D721Med (cell line): ENCODE data around the gene B3GAT3.

Experiments used
- DNase-seq: peaks from one replicate; pipeline ENCODE4 v3.0.0; 2011; ENCODE audit warnings: low spot score; ENCODE audit not compliant: insufficient read length
- FAIRE-seq: peaks from 2 replicates; lab custom pipeline; 2011; peaks lifted over from hg19 to GRCh38; lab: Jason Lieb, UNC
- TF ChIP-seq, protein P1 (sequence below): IDR thresholded peaks from 2 replicates; pipeline ENCODE4 v1.5.1; 2012; ENCODE audit warnings: mild to moderate bottlenecking, control low read depth; ENCODE audit not compliant: insufficient read depth; ENCODE audit errors: missing control alignments

B3GAT3 gene

DNA sequence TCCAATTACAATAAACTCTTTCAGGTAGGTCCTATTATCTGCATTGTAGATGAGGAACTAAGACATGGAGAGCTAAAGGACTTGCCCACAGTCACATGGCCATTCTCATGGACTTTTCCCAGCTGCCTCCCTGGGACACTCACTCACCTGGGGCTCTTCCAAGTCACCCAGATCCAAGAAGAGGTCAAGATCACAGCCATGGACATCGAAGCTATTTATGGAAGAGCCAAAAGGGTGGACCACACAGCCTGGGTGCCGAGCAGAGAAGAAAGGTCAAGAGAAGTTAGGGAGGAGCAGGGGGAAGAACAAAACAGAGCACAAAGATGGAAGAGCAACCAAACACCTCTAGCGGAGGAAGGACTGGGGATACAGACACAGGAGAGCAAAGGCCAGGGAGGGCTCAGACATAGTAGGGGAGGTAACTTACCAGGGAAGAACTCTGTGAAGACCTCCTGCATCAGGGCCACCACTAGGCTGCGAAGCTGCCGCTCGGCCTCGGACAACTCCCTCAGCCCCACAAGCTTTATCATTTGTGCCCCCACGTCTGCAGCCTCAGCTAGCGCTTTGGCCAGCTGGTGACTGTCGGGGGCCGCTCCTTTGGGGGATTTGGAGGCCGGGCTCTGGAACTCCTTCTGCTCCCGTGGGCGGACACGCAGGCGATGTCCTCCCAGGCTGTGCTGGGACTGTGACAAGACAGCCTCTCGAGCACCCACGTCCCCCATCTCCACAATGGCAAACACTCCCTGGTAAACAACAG, 40.6 kb downstream of the B3GAT3 start:
- DNase-seq, result no peak
- no peak for FAIRE-seq
- TF ChIP-seq, protein P1, sequence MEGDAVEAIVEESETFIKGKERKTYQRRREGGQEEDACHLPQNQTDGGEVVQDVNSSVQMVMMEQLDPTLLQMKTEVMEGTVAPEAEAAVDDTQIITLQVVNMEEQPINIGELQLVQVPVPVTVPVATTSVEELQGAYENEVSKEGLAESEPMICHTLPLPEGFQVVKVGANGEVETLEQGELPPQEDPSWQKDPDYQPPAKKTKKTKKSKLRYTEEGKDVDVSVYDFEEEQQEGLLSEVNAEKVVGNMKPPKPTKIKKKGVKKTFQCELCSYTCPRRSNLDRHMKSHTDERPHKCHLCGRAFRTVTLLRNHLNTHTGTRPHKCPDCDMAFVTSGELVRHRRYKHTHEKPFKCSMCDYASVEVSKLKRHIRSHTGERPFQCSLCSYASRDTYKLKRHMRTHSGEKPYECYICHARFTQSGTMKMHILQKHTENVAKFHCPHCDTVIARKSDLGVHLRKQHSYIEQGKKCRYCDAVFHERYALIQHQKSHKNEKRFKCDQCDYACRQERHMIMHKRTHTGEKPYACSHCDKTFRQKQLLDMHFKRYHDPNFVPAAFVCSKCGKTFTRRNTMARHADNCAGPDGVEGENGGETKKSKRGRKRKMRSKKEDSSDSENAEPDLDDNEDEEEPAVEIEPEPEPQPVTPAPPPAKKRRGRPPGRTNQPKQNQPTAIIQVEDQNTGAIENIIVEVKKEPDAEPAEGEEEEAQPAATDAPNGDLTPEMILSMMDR, result no peak

DNA sequence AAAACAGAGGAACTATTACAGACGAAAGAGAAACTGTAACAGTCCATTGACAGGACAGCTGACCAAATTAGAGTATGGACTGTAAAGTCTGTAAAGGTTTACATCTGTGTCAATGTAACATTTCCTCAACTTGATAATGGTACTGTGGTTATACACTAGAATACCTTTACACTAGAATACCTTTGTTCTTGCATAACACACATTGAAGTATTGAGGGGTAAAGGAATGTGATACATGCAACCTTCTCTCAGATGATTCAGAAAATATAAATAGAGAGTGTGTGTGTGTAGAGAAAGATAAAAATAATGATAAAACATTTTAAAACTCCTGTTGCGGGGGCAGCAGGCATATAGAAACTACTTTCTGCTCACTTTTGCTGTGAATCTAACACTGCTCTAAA, 42.5 kb downstream of the B3GAT3 start:
- FAIRE-seq (no peak), DNase-seq (no peak)
- TF ChIP-seq, protein P1, result no peak

DNA sequence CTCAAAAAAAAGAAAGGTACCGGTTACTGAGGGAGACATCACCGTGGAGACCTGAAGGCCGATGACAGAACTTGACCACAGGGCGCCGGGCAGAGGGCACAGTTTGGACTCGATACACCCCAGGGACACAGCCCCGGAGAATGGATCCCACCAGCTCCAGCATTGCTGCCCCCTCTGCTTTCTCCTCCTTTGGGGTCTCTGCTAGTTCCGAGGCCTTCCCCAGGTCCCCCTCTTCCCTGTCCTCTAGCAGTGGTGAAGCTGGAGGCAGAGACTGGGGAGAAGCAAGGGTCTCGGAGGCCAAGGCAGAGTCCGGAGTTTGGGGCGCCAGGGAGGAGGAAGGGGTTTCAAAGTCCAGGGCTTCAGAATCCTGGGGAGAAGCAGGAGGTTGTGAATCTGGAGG, 43.2 kb downstream of the B3GAT3 start:
- FAIRE-seq (no peak), DNase-seq (no peak)
- TF ChIP-seq, protein P1, result no peak

DNA sequence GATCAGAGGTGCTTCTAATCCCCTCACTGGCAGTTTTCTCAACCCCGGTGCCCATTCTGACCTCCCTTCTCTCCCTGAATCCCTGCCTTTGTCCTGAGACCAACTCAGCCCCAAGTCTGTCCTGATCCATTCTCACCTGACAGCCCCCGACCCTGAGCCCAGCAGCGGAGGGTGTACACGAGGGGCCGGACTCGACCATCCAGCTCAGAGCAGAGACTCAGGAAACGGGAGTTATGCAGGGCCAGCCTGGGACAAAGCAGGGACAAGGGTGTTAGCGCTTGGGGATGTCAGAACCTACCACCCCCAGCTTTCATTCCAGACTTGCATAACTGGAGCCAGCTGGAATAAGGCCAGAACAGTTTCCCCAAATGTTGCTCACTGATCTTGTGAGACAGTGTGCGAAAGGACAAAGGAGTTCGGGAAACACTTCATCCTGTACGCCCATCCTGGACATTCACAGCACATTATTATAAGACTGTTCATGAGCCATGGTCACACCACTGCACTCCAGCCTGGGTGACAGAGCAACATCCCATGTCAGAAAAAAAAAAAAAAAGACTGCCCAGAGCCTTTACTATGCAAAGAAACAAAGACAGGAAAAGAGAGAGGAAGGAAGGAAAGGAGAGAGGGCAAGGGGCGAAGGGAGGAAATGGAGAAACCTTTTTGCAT, 44.6 kb downstream of the B3GAT3 start:
- FAIRE-seq (no peak), DNase-seq (no peak)
- TF ChIP-seq, protein P1, result no peak

DNA sequence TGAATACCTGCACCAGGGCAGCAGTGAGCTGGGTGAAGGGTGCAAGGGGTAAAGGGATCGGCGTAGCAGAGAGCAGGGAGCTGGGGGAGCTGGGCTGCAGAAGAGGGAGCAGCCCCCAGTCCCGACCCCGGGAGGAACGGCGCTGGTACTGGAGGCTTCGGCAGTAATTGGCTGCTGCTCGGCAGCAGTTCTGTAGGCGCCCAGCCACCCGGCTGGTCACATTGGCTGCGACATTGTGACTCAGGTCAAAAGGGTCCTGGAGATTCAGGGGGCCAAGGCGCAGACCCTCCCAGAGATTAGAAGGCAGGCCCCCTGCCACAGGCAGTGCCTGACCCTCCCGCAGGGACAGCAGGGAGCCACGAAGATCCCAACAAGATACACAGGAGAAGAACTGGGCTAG, 45.9 kb downstream of the B3GAT3 start:
- DNase-seq (no peak), FAIRE-seq (no peak)
- TF ChIP-seq, protein P1, result no peak

DNA sequence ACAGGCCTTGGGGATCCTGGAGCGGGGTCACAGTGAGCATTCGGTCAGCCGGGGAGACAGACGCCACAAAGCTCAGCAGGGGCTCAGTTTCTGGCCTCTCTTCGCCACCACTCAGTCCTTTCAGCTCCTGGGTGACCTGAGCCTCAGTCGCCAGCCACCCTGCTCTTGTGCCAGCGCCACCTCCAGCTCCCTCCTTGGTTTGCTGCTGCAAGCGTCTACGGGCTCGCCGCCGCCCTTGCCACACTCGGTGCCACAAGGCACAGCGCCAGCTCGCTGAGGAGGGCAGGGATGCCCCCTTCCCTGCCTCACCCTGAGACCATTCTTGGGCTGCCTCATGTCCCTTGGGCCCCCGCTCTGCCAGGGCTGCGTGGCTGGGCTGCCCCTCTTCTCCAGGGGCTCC, 46.6 kb downstream of the B3GAT3 start:
- DNase-seq (no peak), FAIRE-seq (no peak)
- TF ChIP-seq, protein P1, result no peak
